HepG2 (cell line): ENCODE results near the gene PLAGL2. TPM values are rescaled to one million over a fixed set of nuclear protein-coding genes. Genes with fewer than 3 reads are reported as not detected.

ENCODE experiments used
- ATAC-seq: fragments of 200-7000 bp; cut with Tn5 transposase; 3 replicates; pipeline ENCODE4 v1.9.1; 2020; ENCODE audit warnings: mild to moderate bottlenecking, moderate library complexity
- BruUV-seq: library from RNA; stranded (reverse); fragments of 400-500 nt; replicated peaks from 2 replicates; lab custom pipeline; 2021; lab: Mats Ljungman, UMichigan
- CTCF ChIA-PET: fragments of 300-600 bp; formaldehyde crosslinking; extraction: SDS; loops from one replicate; lab custom pipeline; 2021; ENCODE audit warnings: low total read pairs, inconsistent platforms, low intra/inter-chr PET ratio; lab: Yijun Ruan, JAX
- POLR2A ChIA-PET: fragments of 350-600 bp; sonication (Branson Sonifier 250); formaldehyde crosslinking; loops from one replicate; lab custom pipeline; 2020; ENCODE audit warnings: antibody characterized with exemption, inconsistent platforms; lab: Yijun Ruan, JAX
- DNase-seq: peaks from one replicate; pipeline ENCODE4 v3.0.0-alpha.2; 2015; ENCODE audit warnings: low spot score
- FAIRE-seq: peaks from 3 replicates; lab custom pipeline; 2011; peaks lifted over from hg19 to GRCh38; lab: Jason Lieb, UNC
- H2AFZ ChIP-seq: one replicate; pipeline ENCODE4 v1.6.1; 2011; ENCODE audit warnings: low read length, inconsistent platforms
- H3K27ac ChIP-seq: fragments of 300-600 bp; 3 replicates; pipeline ENCODE4 v1.8.0; 2011; ENCODE audit warnings: mixed run types, mild to moderate bottlenecking, mixed read lengths, low read length, inconsistent platforms; ENCODE audit not compliant: insufficient read depth; ENCODE audit errors: extremely low read length
- H3K27me3 ChIP-seq, 2 experiments: fragments of 200-600 bp in 1 of 2; 2 replicates in 1 of 2; 3 replicates in 1 of 2; pipeline versions ENCODE4 v1.6.0 to v1.8.0; 2011; ENCODE audit warnings: low read length in 2 of 2, mild to moderate bottlenecking in 2 of 2, moderate library complexity in 2 of 2, inconsistent platforms in 1 of 2; ENCODE audit not compliant: insufficient read depth in 2 of 2, control insufficient read depth in 1 of 2
- H3K36me3 ChIP-seq, 2 experiments: fragments of 200-600 bp in 1 of 2; replicated peaks in 1 of 2; 2 replicates in 1 of 2; 3 replicates in 1 of 2; pipeline versions ENCODE4 v1.5.1 to v1.8.0; 2011; ENCODE audit warnings: low read length in 2 of 2, inconsistent platforms in 1 of 2; ENCODE audit not compliant: insufficient read depth in 2 of 2, control insufficient read depth in 1 of 2
- H3K4me1 ChIP-seq: 2 replicates; pipeline ENCODE4 v1.5.1; 2012; ENCODE audit warnings: low read length, inconsistent platforms; ENCODE audit not compliant: insufficient read depth
- H3K4me2 ChIP-seq: 2 replicates; pipeline ENCODE4 v1.6.0; 2011; ENCODE audit warnings: low read depth, low read length, inconsistent platforms
- H3K4me3 ChIP-seq, 3 experiments: fragments of 200-600 bp in 1 of 3; sonication (generic), shearing (Covaris generic) in 1 of 3; replicated peaks in 1 of 3; 2 replicates each; pipeline ENCODE4 v1.5.1; 2011 to 2016; ENCODE audit warnings: low read length in 3 of 3, inconsistent platforms in 2 of 3, low read depth in 2 of 3, mild to moderate bottlenecking in 2 of 3, control low read depth in 1 of 3, mixed read lengths in 1 of 3; ENCODE audit not compliant: insufficient read depth in 1 of 3
- H3K79me2 ChIP-seq: one replicate; pipeline ENCODE4 v1.6.1; 2011; ENCODE audit warnings: low read length, inconsistent platforms; ENCODE audit not compliant: insufficient read depth
- H3K9ac ChIP-seq: 2 replicates; pipeline ENCODE4 v1.6.0; 2011; ENCODE audit warnings: mild to moderate bottlenecking, low read depth, low read length, inconsistent platforms; ENCODE audit not compliant: insufficient read depth
- H3K9me3 ChIP-seq: 2 replicates; pipeline ENCODE4 v1.5.1; 2012; ENCODE audit warnings: mild to moderate bottlenecking, low read length
- H4K20me1 ChIP-seq: 2 replicates; pipeline ENCODE4 v1.6.0; 2011; ENCODE audit warnings: inconsistent platforms, mild to moderate bottlenecking, low read length, moderate library complexity; ENCODE audit not compliant: insufficient read depth
- AKAP8 ChIP-seq: sonication (generic); formaldehyde crosslinking; IDR thresholded peaks from 2 replicates; pipeline ENCODE4 v1.5.1; 2020; ENCODE audit warnings: mild to moderate bottlenecking, missing genetic modification reagents
- ATF7-NPFF ChIP-seq: sonication (generic); formaldehyde crosslinking; IDR thresholded peaks from 2 replicates; pipeline ENCODE4 v1.8.1; 2023; ENCODE audit warnings: mild to moderate bottlenecking, low read depth, missing genetic modification reagents, moderate library complexity
- EHMT2 ChIP-seq: fragments of 200-600 bp; sonication (generic); IDR thresholded peaks from 2 replicates; pipeline ENCODE4 v1.7.0; 2017; ENCODE audit warnings: antibody characterized with exemption, low read depth, low read length, borderline replicate concordance
- ESRRA ChIP-seq: sonication (generic); formaldehyde crosslinking; IDR thresholded peaks from 2 replicates; pipeline ENCODE4 v1.5.1; 2020; ENCODE audit warnings: mild to moderate bottlenecking, low read depth, missing genetic modification reagents
- POLR2A ChIP-seq, 2 experiments: IDR thresholded peaks; 2 replicates each; pipeline ENCODE4 v1.6.1; 2011; ENCODE audit warnings: low read depth in 2 of 2, low read length in 2 of 2, mild to moderate bottlenecking in 1 of 2, moderate library complexity in 1 of 2; ENCODE audit not compliant: insufficient read depth in 1 of 2
- POLR2G ChIP-seq: fragments of 200-400 bp; formaldehyde crosslinking; IDR thresholded peaks from 2 replicates; pipeline ENCODE4 v1.6.1; 2018; ENCODE audit warnings: mild to moderate bottlenecking, low read depth, low read length, moderate library complexity
- TAF1 ChIP-seq: sonication (generic); formaldehyde crosslinking; IDR thresholded peaks from 2 replicates; pipeline ENCODE4 v1.4.0; 2020; ENCODE audit warnings: missing genetic modification reagents
- TFE3 ChIP-seq: IDR thresholded peaks from 2 replicates; pipeline ENCODE4 v1.6.1; 2016
- TMF1 ChIP-seq: sonication (generic); formaldehyde crosslinking; IDR thresholded peaks from 2 replicates; pipeline ENCODE4 v1.8.1; 2022; ENCODE audit warnings: low read depth, missing genetic modification reagents
- ZNF276 ChIP-seq: sonication (generic); formaldehyde crosslinking; IDR thresholded peaks from 2 replicates; pipeline ENCODE4 v1.4.0; 2020; ENCODE audit warnings: mild to moderate bottlenecking, low read depth, missing genetic modification reagents
- ZNF280D ChIP-seq: sonication (generic); formaldehyde crosslinking; IDR thresholded peaks from 2 replicates; pipeline ENCODE4 v1.5.1; 2020; ENCODE audit warnings: mild to moderate bottlenecking, missing genetic modification reagents
- ZNF329 ChIP-seq: sonication (generic); formaldehyde crosslinking; IDR thresholded peaks from 2 replicates; pipeline ENCODE4 v1.9.0; 2021; ENCODE audit warnings: low read depth, mild to moderate bottlenecking, missing genetic modification reagents
- ZNF644 ChIP-seq: IDR thresholded peaks from 2 replicates; pipeline ENCODE4 v1.6.1; 2016; ENCODE audit warnings: low read depth
- ZNF746 ChIP-seq: sonication (generic); formaldehyde crosslinking; IDR thresholded peaks from 2 replicates; pipeline ENCODE4 v1.8.0; 2022; ENCODE audit warnings: mild to moderate bottlenecking, missing genetic modification reagents
- ZNF75D ChIP-seq: sonication (generic); formaldehyde crosslinking; IDR thresholded peaks from 2 replicates; pipeline ENCODE4 v1.8.1; 2023; ENCODE audit warnings: missing genetic modification reagents, mild to moderate bottlenecking, borderline replicate concordance
- in situ Hi-C: cut with HindIII; loops from 2 replicates; pipeline ENCODE4 v1.10.0; 2017; ENCODE audit warnings: low pct_unique_long_range_greater_than_20kb; ENCODE audit not compliant: extremely low pct_ligation_motif_present
- intact Hi-C: fragments of 100-400 bp; cut with micrococcal nuclease; formaldehyde crosslinking; loops from one replicate; pipeline ENCODE4 v1.10.0; 2022; ENCODE audit not compliant: unreplicated experiment
- polyA plus RNA-seq, 8 experiments: library from polyadenylated mRNA; depleted of rRNA in 3 of 8; stranded (reverse) in 7 of 8; unstranded in 1 of 8; fragments of >200 nt; fragmentation: Illumina TruSeq in 4 of 8; extraction: Trizol in 4 of 8; gene quantifications; 2 replicates each; pipeline versions ENCODE4 v1.2.1 to v1.2.3, GENCODE V29; 2011 to 2016; ENCODE audit warnings: low read depth in 4 of 8, missing spikeins in 1 of 8, mixed read lengths in 1 of 8; ENCODE audit not compliant: insufficient read depth in 1 of 8
- total RNA-seq, 5 experiments: library from RNA; depleted of rRNA; stranded (reverse); fragments of >200 nt; fragmentation: Illumina TruSeq; extraction: Trizol; gene quantifications; 2 replicates each; pipeline ENCODE4 v1.2.3, GENCODE V29; 2016; ENCODE audit warnings: low read depth in 1 of 5

The PLAGL2 gene
- total and polyA plus RNA-seq, 2 of the 13 experiments (the other 11 are each of a cell fraction or from before 2014, with no cell fraction given): 15.2 to 15.3 TPM

GRCh38 chr20:32191873-32192272, 15.7 kb downstream of the PLAGL2 start:
- Histone ChIP-seq H3K79me2 (no peaks in the 10 kb centered on the region), H3K4me2 (no peak overlapping the region), H3K36me3 (peaks cover 26 to 37% of the 10 kb centered on the region in 2 experiments), H3K4me1 (peaks cover 22% of the 10 kb centered on the region), H3K4me3 (no peak overlapping the region), H3K9me3 (no peaks in the 10 kb centered on the region), H3K27me3 (no peaks in the 10 kb centered on the region), H3K9ac (no peak overlapping the region), H3K27ac (no peak overlapping the region), H2AFZ (no peak overlapping the region), H4K20me1 (peaks cover 6% of the 10 kb centered on the region; the same call in 1 of the 2 replicates)
- ATAC-seq (no peak), DNase-seq (no peak), FAIRE-seq (peak; percentile 37)
- intact Hi-C loops (no loop called here), in situ Hi-C loops (no loop called here)
- TF ChIP-seq ZNF276 (CRISPR knock-in tag) (0 out of 2 replicates have a peak, but pooled peaks have one; percentile 31), ZNF746 (CRISPR knock-in tag) (no peak), TAF1 (CRISPR knock-in tag) (no peak), ZNF75D (CRISPR knock-in tag) (0 out of 2 replicates have a peak, but pooled peaks have one; percentile 15), AKAP8 (CRISPR knock-in tag) (no peak), ZNF644 (no peak), TMF1 (CRISPR knock-in tag) (0 out of 2 replicates have a peak, but pooled peaks have one; percentile 20), TFE3 (CRISPR knock-in tag) (no peak), POLR2A (IDR thresholded peaks at IDR 0.05; ENCODE audit: insufficient read depth in 1 of 2, low read depth in 2 of 2, low read length in 2 of 2) (peak in 1 of 2 experiments; percentile 9; a peak in 1 of 4 replicates), ESRRA (CRISPR knock-in tag) (no peak), ATF7-NPFF (no peak), ZNF280D (CRISPR knock-in tag) (no peak), EHMT2 (no peak), ZNF329 (CRISPR knock-in tag) (peak; percentile 70; the same call in 1 of the 2 replicates), POLR2G (0 out of 2 replicates have a peak, but pooled peaks have one; percentile 15)
- no TSS peak for BruUV-seq
- ChIA-PET POLR2A (interaction anchor here (0.9 to 1.8 kb wide), 3 partner anchors 8 to 13 kb away, joined by 3 to 8 read pairs (median 3); no protein-coding TSS in a partner anchor), CTCF (no interaction called here)
